HG03097 (cell line): ENCODE data around the gene CATSPER3.

ENCODE experiments used
- ATAC-seq: cut with Tn5 transposase; IDR thresholded peaks from one replicate; pipeline ENCODE4 v1.9.1; 2021; ENCODE audit not compliant: unreplicated experiment, low FRiP score

CATSPER3 gene

GRCh38 chr5:135039271-135040033, 71.7 kb downstream of the CATSPER3 start:
- ATAC-seq = no peak

GRCh38 chr5:135040034-135040332, 72.3 kb downstream of the CATSPER3 start:
- no peak for ATAC-seq

GRCh38 chr5:135040333-135041144, 72.8 kb downstream of the CATSPER3 start:
- no peak for ATAC-seq

GRCh38 chr5:135041145-135041587, 73.5 kb downstream of the CATSPER3 start:
- no peak for ATAC-seq

- no peak for ATAC-seq
Observed at GRCh38 chr5:135041726-135042125, 74.0 kb downstream of the CATSPER3 start.

GRCh38 chr5:135042595-135042994, 74.9 kb downstream of the CATSPER3 start:
- ATAC-seq = no peak

- no peak for ATAC-seq
Observed at GRCh38 chr5:135045488-135045887, 77.8 kb downstream of the CATSPER3 start.

GRCh38 chr5:135046661-135047346, 79.1 kb downstream of the CATSPER3 start:
- no peak for ATAC-seq

- no peak for ATAC-seq
Observed at GRCh38 chr5:135047347-135047695, 79.6 kb downstream of the CATSPER3 start.

- no peak for ATAC-seq
Observed at GRCh38 chr5:135048286-135048685, 80.6 kb downstream of the CATSPER3 start.

- no peak for ATAC-seq
Observed at GRCh38 chr5:135048930-135049329, 81.2 kb downstream of the CATSPER3 start.

GRCh38 chr5:135050244-135050767, 82.6 kb downstream of the CATSPER3 start:
- no peak for ATAC-seq

- no peak for ATAC-seq
Observed at GRCh38 chr5:135051399-135051798, 83.7 kb downstream of the CATSPER3 start.

- ATAC-seq = no peak
Observed at GRCh38 chr5:135051872-135052271, 84.2 kb downstream of the CATSPER3 start.

GRCh38 chr5:135052511-135053145, 84.9 kb downstream of the CATSPER3 start:
- ATAC-seq = no peak

- ATAC-seq = peak; percentile 85
Observed at GRCh38 chr5:135053278-135053677, 85.6 kb downstream of the CATSPER3 start.

- no peak for ATAC-seq
Observed at GRCh38 chr5:135053989-135054388, 86.3 kb downstream of the CATSPER3 start.

- ATAC-seq = no peak
Observed at GRCh38 chr5:135054546-135054945, 86.8 kb downstream of the CATSPER3 start.

GRCh38 chr5:135055396-135055795, 87.7 kb downstream of the CATSPER3 start:
- no peak for ATAC-seq

- no peak for ATAC-seq
Observed at GRCh38 chr5:135056316-135057030, 88.8 kb downstream of the CATSPER3 start.
